Esophagus mucosa (tissue), 1 donor: Measurements from ENCODE around the gene RBM18. TPM values are rescaled to one million over a fixed set of nuclear protein-coding genes. Genes with fewer than 3 reads are reported as not detected.

Experiments
- ATAC-seq: fragments of 200-7000 bp; cut with Tn5 transposase; one replicate; pipeline ENCODE4 v1.9.1; 2020
- total RNA-seq: library from RNA; stranded (reverse); gene quantifications from one replicate; pipeline ENCODE4 v1.2.4, GENCODE V29; 2023
- donor health status: DM: yes; HTN: yes; CAD: no.

Gene RBM18
- 15.7 TPM for total RNA-seq

- ATAC-seq = peak; percentile 95
These were observed at the start of gene RBM18, which contains the start of gene MRRF for GRCh38 chr9:122264360-122265148. TSS of gene RBM18 (minus strand) at chr9:122264840. CDS start at chr9:122261492, 3,348 bp downstream. TSS of gene MRRF (plus strand) at chr9:122264882. CDS start at chr9:122270892, 6,010 bp downstream.

GRCh38 chr9:122314165-122314564 is 49.5 kb upstream of the RBM18 start:
- no peak for ATAC-seq

- ATAC-seq = no peak
These were observed 45.2 kb upstream of the RBM18 start for GRCh38 chr9:122309861-122310260.

GRCh38 chr9:122307925-122308324 is 43.3 kb upstream of the RBM18 start:
- peak; percentile 39 for ATAC-seq

GRCh38 chr9:122307061-122307460 is 42.4 kb upstream of the RBM18 start:
- ATAC-seq = peak; percentile 35

GRCh38 chr9:122302237-122303093 is 37.8 kb upstream of the RBM18 start:
- ATAC-seq = no peak

GRCh38 chr9:122297512-122297911 is 32.9 kb upstream of the RBM18 start:
- ATAC-seq = no peak

- ATAC-seq = no peak
These were observed 29.9 kb upstream of the RBM18 start for GRCh38 chr9:122294531-122294930.

- ATAC-seq = no peak
These were observed 26.8 kb upstream of the RBM18 start for GRCh38 chr9:122291458-122291857.

- ATAC-seq = no peak
These were observed 22.6 kb upstream of the RBM18 start for GRCh38 chr9:122287214-122287720.

GRCh38 chr9:122286764-122287163 is 22.1 kb upstream of the RBM18 start:
- no peak for ATAC-seq

- no peak for ATAC-seq
These were observed 16.7 kb upstream of the RBM18 start for GRCh38 chr9:122281368-122281767.

- ATAC-seq = no peak
These were observed 12.8 kb upstream of the RBM18 start for GRCh38 chr9:122277285-122277897.

- ATAC-seq = no peak
These were observed 11.5 kb upstream of the RBM18 start for GRCh38 chr9:122276096-122276495.

GRCh38 chr9:122274055-122274454 is 9.4 kb upstream of the RBM18 start:
- no peak for ATAC-seq

GRCh38 chr9:122268041-122268814 is 3.6 kb upstream of the RBM18 start:
- no peak for ATAC-seq

- peak; percentile 21 for ATAC-seq
These were observed 692 bp upstream of the RBM18 start for GRCh38 chr9:122265149-122265915.

- ATAC-seq = no peak
These were observed 816 bp downstream of the RBM18 start for GRCh38 chr9:122263699-122264349.

- ATAC-seq = no peak
These were observed 2.6 kb downstream of the RBM18 start for GRCh38 chr9:122262073-122262472.

- peak; percentile 16 for ATAC-seq
These were observed 3.2 kb downstream of the RBM18 start for GRCh38 chr9:122261469-122261881.
